ENCODE results near the gene FLNA. TPM values are rescaled to one million over a fixed set of nuclear protein-coding genes. Genes with fewer than 3 reads are reported as not detected.

The FLNA gene
- total RNA-seq, 1 donor from 2014 or later: 1,252 TPM

GRCh38 chrX:154351183-154352011, 23.0 kb downstream of the FLNA start:
- intact Hi-C loops (cut with DNase I): no loop called here
- Histone ChIP-seq H3K36me3 (peaks cover 67% of the 10 kb centered on the region), H3K4me1 (no peaks in the 10 kb centered on the region), H3K9me3 (no peaks in the 10 kb centered on the region), H3K27ac (peak overlapping the region; percentile 37), H3K27me3 (no peaks in the 10 kb centered on the region), H3K4me3 (no peak overlapping the region)
- DNase-seq (peak; percentile 67), ATAC-seq (peak; percentile 17)
- no peak for TF ChIP-seq CTCF (IDR thresholded peaks at IDR 0.05)

GRCh38 chrX:154350429-154351182, 23.8 kb downstream of the FLNA start:
- ATAC-seq (no peak), DNase-seq (no peak)
- no peak for TF ChIP-seq CTCF (IDR thresholded peaks at IDR 0.05)
- intact Hi-C loops (cut with DNase I): no loop called here
- H3K36me3 ChIP-seq: peaks cover 65% of the 10 kb centered on the region
- no peaks in the 10 kb centered on the region for H3K27me3 ChIP-seq
- H3K27ac ChIP-seq: no peak overlapping the region
- no peaks in the 10 kb centered on the region for H3K4me1 ChIP-seq
- H3K4me3 ChIP-seq: no peak overlapping the region
- no peaks in the 10 kb centered on the region for H3K9me3 ChIP-seq

GRCh38 chrX:154349979-154350378, 24.5 kb downstream of the FLNA start:
- no peak for TF ChIP-seq CTCF (IDR thresholded peaks at IDR 0.05)
- Histone ChIP-seq H3K4me1 (no peaks in the 10 kb centered on the region), H3K4me3 (no peak overlapping the region), H3K9me3 (no peaks in the 10 kb centered on the region), H3K27ac (no peak overlapping the region), H3K27me3 (no peaks in the 10 kb centered on the region), H3K36me3 (peaks cover 59% of the 10 kb centered on the region)
- ATAC-seq (no peak), DNase-seq (no peak)
- intact Hi-C loops (cut with DNase I): no loop called here

- TF ChIP-seq CTCF (IDR thresholded peaks at IDR 0.05): no peak
- Histone ChIP-seq H3K9me3 (no peaks in the 10 kb centered on the region), H3K36me3 (peaks cover 53% of the 10 kb centered on the region), H3K27me3 (no peaks in the 10 kb centered on the region), H3K4me3 (no peak overlapping the region), H3K4me1 (no peaks in the 10 kb centered on the region), H3K27ac (no peak overlapping the region)
- intact Hi-C loops (cut with DNase I): no loop called here
- DNase-seq (peak; percentile 55), ATAC-seq (no peak)
Measured at GRCh38 chrX:154349359-154349935, 25.0 kb downstream of the FLNA start.

- no peak for TF ChIP-seq CTCF (IDR thresholded peaks at IDR 0.05)
- Histone ChIP-seq H3K27me3 (no peaks in the 10 kb centered on the region), H3K36me3 (peaks cover 47% of the 10 kb centered on the region), H3K27ac (no peak overlapping the region), H3K4me1 (no peaks in the 10 kb centered on the region), H3K9me3 (no peaks in the 10 kb centered on the region), H3K4me3 (no peak overlapping the region)
- no peak for ATAC-seq
- peak; percentile 58 for DNase-seq
- intact Hi-C loops (cut with DNase I): no loop called here
Measured at GRCh38 chrX:154348646-154349358, 25.6 kb downstream of the FLNA start.

Measured in upper lobe of right lung (tissue), 1 donor.